ENCODE results near the gene CRB2.

The CRB2 gene

DNA sequence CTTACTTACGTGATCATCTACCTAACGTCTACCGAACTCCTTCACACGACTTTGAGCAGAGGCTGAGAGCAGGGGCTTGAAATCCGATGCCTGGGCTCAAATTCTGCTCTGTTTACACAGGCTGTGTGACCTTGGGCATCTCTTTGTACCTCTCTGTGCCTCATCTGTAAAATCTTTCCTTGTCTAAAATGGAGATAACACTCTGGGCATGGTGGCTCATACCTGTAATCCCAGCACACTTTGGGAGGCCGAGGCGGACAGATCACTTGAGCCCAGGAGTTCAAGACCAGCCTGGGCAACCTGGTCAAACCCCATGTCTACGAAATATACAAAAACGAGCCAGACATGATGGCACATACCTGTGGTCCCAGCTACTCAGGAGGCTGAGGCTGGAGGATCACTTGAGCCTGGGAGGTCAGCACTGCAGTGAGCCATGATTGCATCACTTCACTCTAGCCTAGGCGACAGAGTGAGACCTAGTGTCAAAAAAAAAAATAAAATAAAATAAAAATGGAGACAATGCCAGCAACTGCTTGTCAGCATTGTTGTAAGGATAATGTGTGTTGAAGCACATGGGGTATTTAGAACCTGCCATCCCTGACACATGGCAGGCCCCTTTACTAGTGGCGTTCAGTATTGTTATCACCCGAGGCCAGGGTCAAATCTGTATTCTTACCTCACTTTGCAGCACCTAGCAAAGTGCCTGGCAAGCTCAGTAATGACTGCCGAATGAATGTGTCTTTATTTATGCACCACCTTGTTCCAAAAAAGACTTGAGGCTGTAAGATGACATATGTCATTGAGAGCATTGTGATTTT is 32.6 kb upstream of the CRB2 start (continued):
- TF ChIP-seq PATZ1 (CRISPR knock-in tag; IDR thresholded peaks at IDR 0.05; ENCODE audit: borderline replicate concordance) (no peak), ARNTL (CRISPR knock-in tag; IDR thresholded peaks at IDR 0.05; ENCODE audit: borderline replicate concordance, low read depth) (no peak), ESRRG (CRISPR knock-in tag; IDR thresholded peaks at IDR 0.05) (no peak), ZFP30 (CRISPR knock-in tag; IDR thresholded peaks at IDR 0.05) (no peak), PPARA (CRISPR knock-in tag; IDR thresholded peaks at IDR 0.05; ENCODE audit: borderline replicate concordance) (no peak), BACH2 (CRISPR knock-in tag; IDR thresholded peaks at IDR 0.05; ENCODE audit: borderline replicate concordance) (no peak), OSR1 (CRISPR knock-in tag; IDR thresholded peaks at IDR 0.05) (no peak), TOX (CRISPR knock-in tag; IDR thresholded peaks at IDR 0.05; ENCODE audit: borderline replicate concordance) (no peak), ISL1 (CRISPR knock-in tag; IDR thresholded peaks at IDR 0.05) (no peak), ZC3H10 (CRISPR knock-in tag; IDR thresholded peaks at IDR 0.05) (no peak)
- TF ChIP-seq, protein P1, sequence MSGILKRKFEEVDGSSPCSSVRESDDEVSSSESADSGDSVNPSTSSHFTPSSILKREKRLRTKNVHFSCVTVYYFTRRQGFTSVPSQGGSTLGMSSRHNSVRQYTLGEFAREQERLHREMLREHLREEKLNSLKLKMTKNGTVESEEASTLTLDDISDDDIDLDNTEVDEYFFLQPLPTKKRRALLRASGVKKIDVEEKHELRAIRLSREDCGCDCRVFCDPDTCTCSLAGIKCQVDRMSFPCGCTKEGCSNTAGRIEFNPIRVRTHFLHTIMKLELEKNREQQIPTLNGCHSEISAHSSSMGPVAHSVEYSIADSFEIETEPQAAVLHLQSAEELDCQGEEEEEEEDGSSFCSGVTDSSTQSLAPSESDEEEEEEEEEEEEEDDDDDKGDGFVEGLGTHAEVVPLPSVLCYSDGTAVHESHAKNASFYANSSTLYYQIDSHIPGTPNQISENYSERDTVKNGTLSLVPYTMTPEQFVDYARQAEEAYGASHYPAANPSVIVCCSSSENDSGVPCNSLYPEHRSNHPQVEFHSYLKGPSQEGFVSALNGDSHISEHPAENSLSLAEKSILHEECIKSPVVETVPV (CRISPR knock-in tag; IDR thresholded peaks at IDR 0.05): no peak

- TF ChIP-seq ESRRG (CRISPR knock-in tag; IDR thresholded peaks at IDR 0.05) (no peak), GLIS3 (CRISPR knock-in tag; IDR thresholded peaks at IDR 0.05) (no peak), OSR1 (CRISPR knock-in tag; IDR thresholded peaks at IDR 0.05) (no peak), POU6F1 (CRISPR knock-in tag; IDR thresholded peaks at IDR 0.05; ENCODE audit: borderline replicate concordance, low read depth) (no peak), PATZ1 (CRISPR knock-in tag; IDR thresholded peaks at IDR 0.05; ENCODE audit: borderline replicate concordance) (no peak), PPARA (CRISPR knock-in tag; IDR thresholded peaks at IDR 0.05; ENCODE audit: borderline replicate concordance) (no peak)
- TF ChIP-seq, protein P2, sequence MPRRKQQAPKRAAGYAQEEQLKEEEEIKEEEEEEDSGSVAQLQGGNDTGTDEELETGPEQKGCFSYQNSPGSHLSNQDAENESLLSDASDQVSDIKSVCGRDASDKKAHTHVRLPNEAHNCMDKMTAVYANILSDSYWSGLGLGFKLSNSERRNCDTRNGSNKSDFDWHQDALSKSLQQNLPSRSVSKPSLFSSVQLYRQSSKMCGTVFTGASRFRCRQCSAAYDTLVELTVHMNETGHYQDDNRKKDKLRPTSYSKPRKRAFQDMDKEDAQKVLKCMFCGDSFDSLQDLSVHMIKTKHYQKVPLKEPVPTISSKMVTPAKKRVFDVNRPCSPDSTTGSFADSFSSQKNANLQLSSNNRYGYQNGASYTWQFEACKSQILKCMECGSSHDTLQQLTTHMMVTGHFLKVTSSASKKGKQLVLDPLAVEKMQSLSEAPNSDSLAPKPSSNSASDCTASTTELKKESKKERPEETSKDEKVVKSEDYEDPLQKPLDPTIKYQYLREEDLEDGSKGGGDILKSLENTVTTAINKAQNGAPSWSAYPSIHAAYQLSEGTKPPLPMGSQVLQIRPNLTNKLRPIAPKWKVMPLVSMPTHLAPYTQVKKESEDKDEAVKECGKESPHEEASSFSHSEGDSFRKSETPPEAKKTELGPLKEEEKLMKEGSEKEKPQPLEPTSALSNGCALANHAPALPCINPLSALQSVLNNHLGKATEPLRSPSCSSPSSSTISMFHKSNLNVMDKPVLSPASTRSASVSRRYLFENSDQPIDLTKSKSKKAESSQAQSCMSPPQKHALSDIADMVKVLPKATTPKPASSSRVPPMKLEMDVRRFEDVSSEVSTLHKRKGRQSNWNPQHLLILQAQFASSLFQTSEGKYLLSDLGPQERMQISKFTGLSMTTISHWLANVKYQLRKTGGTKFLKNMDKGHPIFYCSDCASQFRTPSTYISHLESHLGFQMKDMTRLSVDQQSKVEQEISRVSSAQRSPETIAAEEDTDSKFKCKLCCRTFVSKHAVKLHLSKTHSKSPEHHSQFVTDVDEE (CRISPR knock-in tag; IDR thresholded peaks at IDR 0.05): no peak
- TF ChIP-seq, protein P1 (CRISPR knock-in tag; IDR thresholded peaks at IDR 0.05): no peak
- no peak for ATAC-seq
Measured at GRCh38 chr9:123324767-123325183, 31.2 kb upstream of the CRB2 start.

DNA sequence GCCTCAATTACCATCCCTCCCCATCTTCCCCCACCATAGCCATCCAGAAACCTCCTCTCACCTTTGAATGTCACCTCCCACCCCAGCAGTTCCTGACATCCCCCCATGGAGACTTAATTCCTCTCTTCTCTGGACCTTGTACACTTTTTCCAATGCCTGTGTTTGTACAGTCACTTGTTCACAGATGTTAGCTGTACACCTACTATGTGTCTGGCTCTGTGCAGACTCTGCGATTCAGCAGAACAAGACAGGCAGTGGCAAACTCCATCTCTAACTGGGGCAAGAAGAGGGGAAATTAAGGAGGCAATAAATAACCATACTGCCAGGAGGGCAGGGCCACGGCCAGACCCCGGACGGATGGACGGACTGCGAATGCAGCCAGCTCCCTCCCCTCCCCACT is 29.8 kb upstream of the CRB2 start:
- TF ChIP-seq ZNF8 (CRISPR knock-in tag; IDR thresholded peaks at IDR 0.05): no peak
- no peak for ATAC-seq
